ENCODE measurements around the gene ARHGAP6.

GRCh38 chrX:11124112-11124511 lies 541.6 kb downstream of the ARHGAP6 start:
- no peak for TF ChIP-seq EZH2 (conservative IDR thresholded peaks at IDR 0.05; ENCODE audit: low read depth, low read length)
- TF ChIP-seq MXI1 (IDR thresholded peaks at IDR 0.05; ENCODE audit: borderline replicate concordance, low read depth, low read length), result no peak
- no peak for TF ChIP-seq POLR2A (IDR thresholded peaks at IDR 0.05; ENCODE audit: insufficient read depth in 1 of 2, low read depth in 2 of 2, low read length in 2 of 2)
- TF ChIP-seq ZNF30 (CRISPR knock-in tag; IDR thresholded peaks at IDR 0.05), result no peak
- TF ChIP-seq POLR2AphosphoS5 (IDR thresholded peaks at IDR 0.05; ENCODE audit: low read depth, low read length), result no peak
- TF ChIP-seq NCOA5 (CRISPR knock-in tag; IDR thresholded peaks at IDR 0.05), result no peak
- TF ChIP-seq ZBTB20 (CRISPR knock-in tag; IDR thresholded peaks at IDR 0.05; ENCODE audit: borderline replicate concordance, low read depth), result no peak
- TF ChIP-seq MAFG (CRISPR knock-in tag; IDR thresholded peaks at IDR 0.05), result no peak

All from HepG2 (cell line).